ENCODE results near the gene MIXL1.
"Not testable (repeated sequence)": the region's sequence is repeated elsewhere in the genome, so short reads cannot be mapped to it uniquely, and the experiment has no call there.

The MIXL1 gene

GRCh38 chr1:226255380-226255779 lies 31.9 kb downstream of the MIXL1 start:
- Histone ChIP-seq H3K27ac (replicated peaks) (no peak overlapping the region), H3K27me3 (ENCODE audit: insufficient read depth, poor library complexity, severe bottlenecking) (no peaks in the 10 kb centered on the region), H3K4me3 (replicated peaks; ENCODE audit: insufficient read depth, low read length) (no peak overlapping the region)
- no peak for DNase-seq (ENCODE audit: low read depth in 1 of 2, low spot score in 1 of 2)
- TF ChIP-seq SPI1 (IDR thresholded peaks at IDR 0.05; ENCODE audit: borderline replicate concordance, low read depth), result no peak
- TF ChIP-seq REST (IDR thresholded peaks at IDR 0.05; ENCODE audit: insufficient replicate concordance, low read depth), result no peak
- TF ChIP-seq POLR2AphosphoS5 (IDR thresholded peaks at IDR 0.05; ENCODE audit: low read depth), result no peak
- TF ChIP-seq CTCF (IDR thresholded peaks at IDR 0.05; ENCODE audit: insufficient read depth, low read length), result no peak
- no peak for TF ChIP-seq GABPA (IDR thresholded peaks at IDR 0.05; ENCODE audit: low read depth)

- no peak for TF ChIP-seq REST (IDR thresholded peaks at IDR 0.05; ENCODE audit: insufficient replicate concordance, low read depth)
- no peak for TF ChIP-seq SPI1 (IDR thresholded peaks at IDR 0.05; ENCODE audit: borderline replicate concordance, low read depth)
- no peak for TF ChIP-seq POLR2AphosphoS5 (IDR thresholded peaks at IDR 0.05; ENCODE audit: low read depth)
- TF ChIP-seq CTCF (IDR thresholded peaks at IDR 0.05; ENCODE audit: insufficient read depth, low read length), result no peak
- no peak for TF ChIP-seq GABPA (IDR thresholded peaks at IDR 0.05; ENCODE audit: low read depth)
- no peak for DNase-seq (ENCODE audit: low read depth in 1 of 2, low spot score in 1 of 2)
Observed at GRCh38 chr1:226261818-226262217, 38.4 kb downstream of the MIXL1 start.

GRCh38 chr1:226268421-226269124 lies 45.1 kb downstream of the MIXL1 start:
- DNase-seq (ENCODE audit: low read depth in 1 of 2, low spot score in 1 of 2), result no peak
- no peak overlapping the region for H3K4me3 ChIP-seq (replicated peaks; ENCODE audit: insufficient read depth, low read length)
- H3K27ac ChIP-seq (replicated peaks), result no peak overlapping the region
- H3K27me3 ChIP-seq (ENCODE audit: insufficient read depth, poor library complexity, severe bottlenecking), result no peaks in the 10 kb centered on the region
- TF ChIP-seq GABPA (IDR thresholded peaks at IDR 0.05; ENCODE audit: low read depth) (no peak), CTCF (IDR thresholded peaks at IDR 0.05; ENCODE audit: insufficient read depth, low read length) (no peak), SPI1 (IDR thresholded peaks at IDR 0.05; ENCODE audit: borderline replicate concordance, low read depth) (no peak), REST (IDR thresholded peaks at IDR 0.05; ENCODE audit: insufficient replicate concordance, low read depth) (no peak), POLR2AphosphoS5 (IDR thresholded peaks at IDR 0.05; ENCODE audit: low read depth) (no peak)

More at GRCh38 chr1:226261818-226262217, 38.4 kb downstream of the MIXL1 start:
- H3K4me3 ChIP-seq (replicated peaks; ENCODE audit: insufficient read depth, low read length), result no peak overlapping the region
- H3K27me3 ChIP-seq (ENCODE audit: insufficient read depth, poor library complexity, severe bottlenecking), result no peaks in the 10 kb centered on the region
- no peak overlapping the region for H3K27ac ChIP-seq (replicated peaks)

- H3K27me3 ChIP-seq (ENCODE audit: insufficient read depth, poor library complexity, severe bottlenecking); DNase-seq (ENCODE audit: low read depth in 1 of 2, low spot score in 1 of 2): not testable (repeated sequence)
Observed at GRCh38 chr1:226272233-226272902, 48.9 kb downstream of the MIXL1 start.

More at GRCh38 chr1:226272233-226272902, 48.9 kb downstream of the MIXL1 start:
- not testable (repeated sequence) for H3K27ac ChIP-seq (replicated peaks); H3K4me3 ChIP-seq (replicated peaks; ENCODE audit: insufficient read depth, low read length)

All from HL-60 (cell line).